T-helper 17 cell (primary cell): ENCODE measurements around the gene PADI3. TPM values are rescaled to one million over a fixed set of nuclear protein-coding genes. Genes with fewer than 3 reads are reported as not detected.
"Not testable (repeated sequence)": the region's sequence is repeated elsewhere in the genome, so short reads cannot be mapped to it uniquely, and the experiment has no call there.

ENCODE experiments used
- ATAC-seq: fragments of 150-1000 bp; cut with Tn5 transposase; 2 replicates; pipeline ENCODE4 v1.10.0; 2021; ENCODE audit warnings: mild to moderate bottlenecking, moderate library complexity
- DNase-seq, 3 donors: peaks; one replicate each; pipeline versions ENCODE4 v3.0.0 to v3.0.0-alpha.2; 2020 to 2021
- H3K9me3 ChIP-seq: one replicate; pipeline ENCODE4 v1.7.0; 2013; ENCODE audit warnings: low read length, mild to moderate bottlenecking; ENCODE audit not compliant: control insufficient read depth, poor library complexity, severe bottlenecking
- H3K27ac Mint-ChIP-seq: one replicate; pipeline ENCODE4 v1.8.0; 2022; ENCODE audit warnings: mild to moderate bottlenecking, moderate library complexity, mixed read lengths
- H3K27me3 Mint-ChIP-seq: one replicate; pipeline ENCODE4 v1.8.0; 2022; ENCODE audit warnings: mixed read lengths
- H3K36me3 Mint-ChIP-seq: one replicate; pipeline ENCODE4 v1.8.0; 2022; ENCODE audit warnings: low read depth, mixed read lengths
- H3K4me1 Mint-ChIP-seq: one replicate; pipeline ENCODE4 v1.8.0; 2022; ENCODE audit warnings: mild to moderate bottlenecking, mixed read lengths
- H3K4me3 Mint-ChIP-seq: one replicate; pipeline ENCODE4 v1.8.0; 2022; ENCODE audit warnings: mild to moderate bottlenecking, moderate library complexity, mixed read lengths
- total RNA-seq, 4 donors: library from RNA in 2 of 4; stranded (reverse) in 2 of 4; gene quantifications; one replicate each; pipeline ENCODE4 v1.2.3 and lab custom pipeline; 2022 to 2026

Gene PADI3
- total RNA-seq, 2 donors from 2014 or later = not detected

GRCh38 chr1:17308593-17308992 is 59.7 kb downstream of the PADI3 start:
- H3K4me3 Mint-ChIP-seq = no peak overlapping the region
- ATAC-seq = no peak

DNA sequence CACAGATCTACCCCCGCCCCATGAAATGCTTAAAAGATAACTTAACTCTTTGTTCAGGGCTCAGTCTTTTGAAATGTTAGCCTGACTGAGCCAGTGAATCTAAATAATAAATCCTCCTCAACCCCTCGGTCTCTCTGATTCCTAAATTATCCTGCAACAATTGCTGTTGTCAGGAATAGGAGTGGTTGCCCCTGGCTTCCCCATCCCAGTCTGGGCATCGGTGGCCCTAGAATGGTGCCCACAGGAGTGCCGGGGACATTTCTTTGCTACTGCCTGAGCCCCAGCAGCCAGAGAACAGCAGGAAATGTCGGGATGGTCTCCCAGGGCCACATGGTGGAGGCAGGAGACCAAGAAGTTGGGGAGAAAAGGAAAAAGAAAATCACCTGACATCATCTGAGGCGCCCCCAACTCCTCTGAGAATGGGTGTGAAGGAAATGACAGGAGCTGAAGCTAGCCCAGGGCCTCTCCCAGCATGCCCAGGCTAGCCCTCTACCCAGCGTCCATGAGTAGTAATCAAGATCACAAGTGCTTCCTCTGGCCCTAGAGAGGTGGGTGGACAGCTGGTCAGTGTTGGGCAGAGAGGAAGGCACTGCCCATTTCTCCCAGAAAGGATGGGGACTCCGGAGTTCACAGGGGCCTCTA is 60.6 kb downstream of the PADI3 start:
- Mint-ChIP-seq H3K36me3 (peaks cover 7% of the 10 kb centered on the region), H3K27ac (no peak overlapping the region), H3K27me3 (peaks cover 66% of the 10 kb centered on the region)

More at GRCh38 chr1:17308593-17308992, 59.7 kb downstream of the PADI3 start:
- no peaks in the 10 kb centered on the region for H3K9me3 ChIP-seq
- peaks cover 7% of the 10 kb centered on the region for H3K36me3 Mint-ChIP-seq
- H3K27me3 Mint-ChIP-seq = peaks cover 62% of the 10 kb centered on the region
- no peak for DNase-seq
- H3K4me1 Mint-ChIP-seq = peaks cover 10% of the 10 kb centered on the region
- no peak overlapping the region for H3K27ac Mint-ChIP-seq

DNA sequence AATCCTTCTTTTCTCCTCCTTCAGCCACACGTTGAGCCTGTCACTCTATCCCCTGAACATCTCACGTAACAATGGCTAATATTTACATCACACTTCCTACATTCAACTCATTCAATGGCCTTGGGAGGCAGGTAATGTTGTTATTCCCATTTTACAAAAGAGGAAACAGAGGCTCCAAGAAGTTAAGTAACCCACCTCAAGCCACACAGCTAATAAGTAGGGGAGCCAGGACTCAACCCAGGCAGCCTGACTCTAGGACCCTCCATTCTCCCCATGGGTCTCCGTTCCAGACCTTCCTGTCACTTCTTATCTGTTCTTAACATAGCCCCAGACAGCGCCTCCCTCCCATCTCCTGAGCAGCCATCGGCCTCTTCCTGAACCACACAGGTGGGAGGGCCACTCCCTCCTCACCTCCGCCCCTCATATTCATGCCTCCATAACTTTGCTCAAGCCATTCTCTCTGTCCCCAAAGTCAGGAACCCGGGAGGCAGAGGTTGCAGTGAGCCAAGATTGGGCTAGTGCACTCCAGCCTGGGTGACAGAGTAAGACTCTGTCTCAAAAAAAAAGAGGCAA is 61.3 kb downstream of the PADI3 start:
- Mint-ChIP-seq H3K36me3 (peaks cover 7% of the 10 kb centered on the region), H3K27ac (no peak overlapping the region), H3K4me3 (no peak overlapping the region), H3K27me3 (peaks cover 70% of the 10 kb centered on the region), H3K4me1 (peaks cover 10% of the 10 kb centered on the region)
- H3K9me3 ChIP-seq = no peaks in the 10 kb centered on the region
- ATAC-seq (no peak), DNase-seq (no peak)

More for the DNA sequence above, 60.6 kb downstream of the PADI3 start:
- ATAC-seq = no peak
- no peaks in the 10 kb centered on the region for H3K9me3 ChIP-seq
- H3K4me1 Mint-ChIP-seq = peaks cover 10% of the 10 kb centered on the region
- no peak for DNase-seq
- no peak overlapping the region for H3K4me3 Mint-ChIP-seq

DNA sequence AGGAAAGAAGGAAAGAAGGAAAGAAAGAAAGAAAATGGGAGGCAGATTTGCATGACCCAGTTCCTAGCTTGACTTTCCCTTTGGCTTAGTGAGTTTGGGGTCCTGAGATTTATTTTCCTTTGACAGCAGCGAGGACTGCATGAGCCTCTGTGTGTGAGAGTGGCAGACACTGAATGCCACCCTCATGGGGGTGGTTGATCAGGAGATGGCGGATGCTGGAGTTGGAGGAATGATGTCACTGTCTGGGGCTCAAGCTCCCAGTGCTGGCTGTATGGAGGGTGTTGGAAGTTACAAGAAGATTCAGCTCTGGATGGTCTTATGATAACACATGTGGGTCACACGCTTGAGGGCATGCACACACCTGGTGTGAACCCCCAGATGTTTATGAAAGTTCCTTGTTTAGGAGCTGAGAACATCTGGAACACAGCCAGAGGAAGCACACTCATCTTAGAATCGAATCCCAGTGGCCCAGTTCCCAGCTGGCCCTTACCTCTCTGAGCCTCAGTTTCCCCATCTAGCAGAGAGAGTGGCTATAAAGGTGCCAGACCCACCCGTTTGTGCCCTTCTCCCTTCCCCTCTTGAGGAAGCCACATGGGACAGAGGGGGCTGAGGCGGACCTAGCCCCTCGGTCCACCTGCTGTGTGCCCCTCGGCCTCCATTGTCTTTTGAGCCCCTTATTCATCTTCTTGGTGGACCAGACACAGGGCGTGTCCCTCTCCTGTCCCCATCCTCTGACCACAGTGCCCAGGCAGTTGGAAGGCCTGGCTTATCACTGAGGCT is 64.8 kb downstream of the PADI3 start:
- no peaks in the 10 kb centered on the region for H3K9me3 ChIP-seq
- Mint-ChIP-seq H3K4me1 (peaks cover 6% of the 10 kb centered on the region), H3K27me3 (peaks cover 46% of the 10 kb centered on the region), H3K4me3 (no peak overlapping the region), H3K27ac (no peak overlapping the region), H3K36me3 (peaks cover 5% of the 10 kb centered on the region)
- ATAC-seq (no peak), DNase-seq (no peak)

DNA sequence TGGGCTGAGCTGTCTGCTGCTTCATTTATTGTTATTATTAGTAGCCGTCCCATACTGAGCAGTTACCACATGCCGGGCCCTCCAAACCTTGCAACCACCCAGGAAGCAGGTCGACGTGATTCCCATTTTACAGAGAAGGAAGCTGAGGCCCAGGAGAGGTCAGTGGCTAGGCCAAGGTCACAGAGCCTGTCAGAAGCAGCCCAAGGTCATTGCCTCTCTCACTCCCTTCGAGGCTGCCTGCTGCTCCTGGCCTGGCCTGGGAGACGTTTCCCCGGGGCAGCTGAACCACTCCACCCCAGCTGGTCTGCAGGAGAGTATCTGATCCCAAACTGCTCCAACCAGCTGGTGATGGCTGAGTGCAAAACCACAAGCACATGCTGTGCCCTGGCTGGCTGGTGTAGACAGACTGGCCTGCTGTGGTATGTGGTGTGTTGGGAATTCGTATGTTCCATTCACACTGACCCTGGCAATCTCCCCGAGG is 65.6 kb downstream of the PADI3 start:
- no peak overlapping the region for H3K4me3 Mint-ChIP-seq
- no peak for DNase-seq
- H3K27me3 Mint-ChIP-seq = peaks cover 38% of the 10 kb centered on the region
- peaks cover 5% of the 10 kb centered on the region for H3K36me3 Mint-ChIP-seq
- ATAC-seq = no peak
- H3K4me1 Mint-ChIP-seq = peaks cover 6% of the 10 kb centered on the region
- no peak overlapping the region for H3K27ac Mint-ChIP-seq
- H3K9me3 ChIP-seq = no peaks in the 10 kb centered on the region

DNA sequence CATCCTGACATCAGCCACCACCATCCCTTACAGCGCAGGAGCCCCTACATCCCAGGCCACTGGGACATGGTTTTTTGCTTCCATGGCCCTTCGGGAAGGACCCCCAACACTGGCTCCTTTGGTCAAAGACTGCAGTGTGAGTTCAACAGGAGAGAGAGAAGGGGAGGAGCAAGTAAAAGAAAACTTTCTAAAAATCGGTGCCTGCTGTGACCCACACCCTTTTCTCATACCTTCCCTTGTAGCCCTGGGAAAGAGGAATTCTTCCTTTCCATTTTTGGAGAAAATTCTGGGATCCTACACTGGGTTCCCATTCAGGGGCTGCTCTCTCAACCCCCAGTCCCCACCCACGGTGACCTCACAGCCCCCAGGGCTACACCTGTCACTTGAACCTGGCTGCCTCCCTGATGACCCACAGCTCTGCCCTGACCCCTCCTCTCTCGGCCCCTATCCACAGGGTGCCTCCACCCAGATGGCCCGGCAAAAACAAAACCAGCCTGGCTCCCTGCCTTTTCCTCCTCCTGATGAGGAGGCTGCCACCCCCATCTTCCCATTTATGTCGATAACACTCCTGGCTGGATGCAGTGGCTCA is 66.7 kb downstream of the PADI3 start:
- Mint-ChIP-seq H3K4me1 (peaks cover 6% of the 10 kb centered on the region), H3K27ac (no peak overlapping the region), H3K4me3 (no peak overlapping the region), H3K36me3 (no peaks in the 10 kb centered on the region), H3K27me3 (peaks cover 27% of the 10 kb centered on the region)
- no peak for ATAC-seq
- no peak for DNase-seq
- H3K9me3 ChIP-seq = no peaks in the 10 kb centered on the region

DNA sequence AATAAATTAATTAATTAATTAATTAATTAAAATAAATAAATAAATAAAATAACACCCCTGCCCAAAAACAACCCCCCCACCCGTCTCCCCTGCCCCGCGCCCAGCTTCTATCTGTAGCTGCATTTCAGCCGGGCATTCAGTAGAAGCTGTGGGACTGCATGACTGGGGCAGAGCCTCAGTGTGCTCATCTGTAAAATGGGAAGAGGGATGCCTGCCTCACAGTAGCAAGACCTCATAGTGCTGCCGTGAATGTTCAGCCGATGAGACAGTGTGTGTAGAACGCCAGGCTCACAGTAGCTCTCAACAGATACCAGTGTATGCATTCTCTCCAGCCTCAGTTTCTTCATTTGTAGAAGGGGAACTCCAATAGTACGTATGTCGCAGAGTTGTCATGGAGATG is 67.8 kb downstream of the PADI3 start:
- no peak for ATAC-seq
- Mint-ChIP-seq H3K27ac (no peak overlapping the region), H3K27me3 (peaks cover 27% of the 10 kb centered on the region), H3K4me3 (no peak overlapping the region), H3K4me1 (peaks cover 6% of the 10 kb centered on the region), H3K36me3 (no peaks in the 10 kb centered on the region)
- H3K9me3 ChIP-seq = no peaks in the 10 kb centered on the region
- no peak for DNase-seq

GRCh38 chr1:17318262-17318661 is 69.4 kb downstream of the PADI3 start:
- no peak for ATAC-seq
- Mint-ChIP-seq H3K27me3 (peaks cover 19% of the 10 kb centered on the region), H3K4me3 (no peak overlapping the region), H3K27ac (no peak overlapping the region), H3K36me3 (no peaks in the 10 kb centered on the region), H3K4me1 (no peaks in the 10 kb centered on the region)
- DNase-seq = no peak
- H3K9me3 ChIP-seq = peaks cover 2% of the 10 kb centered on the region

DNA sequence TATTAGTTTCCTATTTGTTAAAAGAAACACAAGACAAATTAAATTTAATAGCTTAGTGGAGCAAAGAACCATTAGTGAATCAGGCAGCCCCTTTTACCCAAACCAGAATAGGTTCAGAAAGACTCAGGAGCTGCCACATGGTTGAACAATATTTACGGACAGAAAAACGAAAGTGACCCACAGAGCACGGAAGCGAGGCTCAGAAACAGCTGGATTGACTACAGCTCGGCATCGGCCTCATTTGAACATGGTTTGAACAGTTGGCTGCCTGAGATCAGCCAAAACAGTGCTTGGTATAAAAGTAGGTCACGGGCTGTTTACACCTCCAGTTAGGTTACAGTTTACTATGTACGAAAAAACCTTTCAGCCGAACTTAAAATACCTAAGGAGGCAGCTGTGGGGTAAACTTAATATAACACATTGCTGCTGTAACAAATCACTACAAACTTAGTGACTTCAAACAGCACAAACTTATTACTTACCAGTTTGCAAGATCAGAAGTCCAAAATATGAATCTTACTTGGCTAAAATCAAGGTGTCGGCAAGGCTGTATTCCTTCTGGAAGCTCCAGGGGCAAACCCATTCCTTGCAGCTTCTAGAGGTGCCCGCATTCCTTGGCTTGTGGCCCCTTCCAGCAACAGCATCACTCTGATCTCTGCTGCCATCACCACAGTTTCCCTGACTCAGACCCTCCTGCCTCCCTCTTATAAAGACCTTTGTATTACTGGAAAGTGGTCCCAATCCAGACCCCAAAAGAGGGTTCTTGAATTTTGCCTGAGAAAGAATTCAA is 70.9 kb downstream of the PADI3 start:
- Mint-ChIP-seq H3K4me3 (no peak overlapping the region), H3K36me3 (no peaks in the 10 kb centered on the region), H3K27ac (no peak overlapping the region), H3K4me1 (no peaks in the 10 kb centered on the region), H3K27me3 (peaks cover 13% of the 10 kb centered on the region)
- DNase-seq (no peak), ATAC-seq (no peak)
- peaks cover 2% of the 10 kb centered on the region for H3K9me3 ChIP-seq

DNA sequence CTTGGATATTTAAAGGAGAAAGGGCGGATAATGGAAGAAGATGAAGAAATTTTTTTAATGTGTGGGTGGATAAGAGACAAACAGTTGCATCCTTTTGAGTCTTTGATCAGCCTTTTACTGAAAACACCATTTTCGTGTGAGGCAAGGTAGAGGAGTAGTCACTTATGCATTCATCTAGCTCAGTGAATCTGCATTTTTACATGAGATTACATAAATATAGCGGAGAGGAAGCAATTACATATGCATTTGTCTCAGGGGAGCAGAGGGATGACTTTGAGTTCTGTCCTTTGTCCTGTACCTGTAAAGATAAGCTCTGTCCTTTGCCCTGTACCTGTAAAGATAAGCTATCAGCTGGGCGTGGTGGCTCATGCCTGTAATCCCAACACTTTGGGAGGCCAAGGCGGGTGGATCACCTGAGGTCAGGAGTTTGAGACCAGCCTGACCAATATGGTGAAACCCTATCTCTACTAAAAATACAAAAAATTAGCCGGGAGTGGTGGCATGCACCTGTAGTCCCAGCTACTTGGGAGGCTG is 73.0 kb downstream of the PADI3 start:
- not testable (repeated sequence) for DNase-seq, H3K4me1 Mint-ChIP-seq, ATAC-seq, H3K27ac Mint-ChIP-seq, H3K4me3 Mint-ChIP-seq, H3K27me3 Mint-ChIP-seq, H3K9me3 ChIP-seq, H3K36me3 Mint-ChIP-seq

- no peaks in the 10 kb centered on the region for H3K9me3 ChIP-seq
- Mint-ChIP-seq H3K36me3 (peaks cover 4% of the 10 kb centered on the region), H3K27ac (no peak overlapping the region), H3K27me3 (peaks cover 41% of the 10 kb centered on the region), H3K4me1 (no peaks in the 10 kb centered on the region), H3K4me3 (no peak overlapping the region)
- ATAC-seq (no peak), DNase-seq (no peak)
Measured at GRCh38 chr1:17328855-17329254, 80.0 kb downstream of the PADI3 start.

DNA sequence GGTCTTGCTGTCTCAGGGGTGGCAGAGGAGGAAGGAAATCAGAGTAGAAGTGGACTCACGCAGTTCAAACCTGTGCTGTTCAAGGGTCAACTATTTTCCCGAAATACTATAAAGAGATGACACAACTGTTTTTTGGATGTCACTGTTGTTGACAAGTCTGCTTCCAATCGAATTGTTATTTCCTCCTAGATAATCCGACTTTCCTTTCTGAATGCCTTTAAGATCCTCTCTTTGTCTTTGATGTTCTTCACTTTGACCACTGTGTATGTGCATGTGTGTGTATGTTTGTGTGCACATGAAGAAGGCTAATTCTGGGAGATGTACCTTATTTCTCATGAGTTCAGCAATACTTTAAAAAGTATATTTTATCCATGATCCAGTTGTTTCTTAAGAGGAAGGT is 80.7 kb downstream of the PADI3 start:
- H3K4me3 Mint-ChIP-seq = peak overlapping the region; percentile 63
- H3K27ac Mint-ChIP-seq = no peak overlapping the region
- no peaks in the 10 kb centered on the region for H3K4me1 Mint-ChIP-seq
- peaks cover 4% of the 10 kb centered on the region for H3K36me3 Mint-ChIP-seq
- H3K9me3 ChIP-seq = no peaks in the 10 kb centered on the region
- DNase-seq (no peak), ATAC-seq (no peak)
- H3K27me3 Mint-ChIP-seq = peaks cover 42% of the 10 kb centered on the region
